ENCODE results near the gene NUP54. TPM values are rescaled to one million over a fixed set of nuclear protein-coding genes. Genes with fewer than 3 reads are reported as not detected.

Gene NUP54
- total and polyA plus RNA-seq, 2 donors from 2014 or later: 15.6 to 40.8 TPM

DNA sequence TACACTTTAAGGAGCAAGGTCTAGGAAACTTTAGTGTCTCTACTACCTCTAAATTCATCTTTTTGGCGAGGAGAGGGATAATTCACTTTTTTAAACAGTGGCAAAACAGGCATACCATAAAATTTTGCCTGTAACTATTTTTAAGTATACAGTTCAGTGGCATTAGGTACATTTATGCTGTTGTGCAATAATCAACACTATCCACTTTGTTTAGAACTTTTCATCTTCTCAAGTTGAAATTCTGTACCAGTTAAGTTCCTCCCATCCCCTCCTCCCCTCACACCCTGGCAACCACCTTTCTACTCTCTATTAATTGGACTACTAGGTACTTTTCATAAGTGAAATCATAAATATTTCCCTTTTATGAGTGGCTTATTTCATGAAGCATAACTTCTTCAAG, 31.4 kb downstream of the NUP54 start:
- intact Hi-C loops (cut with DNase I): no loop called here
- H3K4me1 ChIP-seq (ENCODE audit: control insufficient read depth in 2 of 3, insufficient read depth in 2 of 3, low read depth in 1 of 3, low read length in 3 of 3): no peaks in the 10 kb centered on the region
- H3K36me3 ChIP-seq (ENCODE audit: control insufficient read depth in 2 of 3, insufficient read depth in 3 of 3, low read length in 3 of 3): peaks cover 9 to 22% (median 16%) of the 10 kb centered on the region in 3 donors
- DNase-seq (no peak), FAIRE-seq (no peak)
- H3K9ac ChIP-seq (ENCODE audit: low read length in 3 of 3): no peak overlapping the region
- no peak overlapping the region for H3K4me3 ChIP-seq (ENCODE audit: low read length in 3 of 3)
- H3K27me3 ChIP-seq (ENCODE audit: control insufficient read depth, insufficient read depth, low read length): no peaks in the 10 kb centered on the region
- TF ChIP-seq CTCF (IDR thresholded peaks at IDR 0.05; ENCODE audit: borderline replicate concordance, extremely low read depth, insufficient read depth): no peak
- no peak overlapping the region for H3K27ac ChIP-seq (ENCODE audit: low read depth in 2 of 2, low read length in 2 of 2)
- no peaks in the 10 kb centered on the region for H3K9me3 ChIP-seq (ENCODE audit: control insufficient read depth in 2 of 3, insufficient read depth in 1 of 3, low read length in 3 of 3)

GRCh38 chr4:76108467-76109181, 39.6 kb downstream of the NUP54 start:
- no peaks in the 10 kb centered on the region for H3K4me1 ChIP-seq (ENCODE audit: control insufficient read depth in 2 of 3, insufficient read depth in 2 of 3, low read depth in 1 of 3, low read length in 3 of 3)
- DNase-seq: peak in 1 of 5 donors; percentile 2
- H3K9ac ChIP-seq (ENCODE audit: low read length in 3 of 3): no peak overlapping the region
- no peak for TF ChIP-seq CTCF (IDR thresholded peaks at IDR 0.05; ENCODE audit: borderline replicate concordance, extremely low read depth, insufficient read depth)
- no peak overlapping the region for H3K4me3 ChIP-seq (ENCODE audit: low read length in 3 of 3)
- peaks cover 0 to 3% (median 0%) of the 10 kb centered on the region in 3 donors for H3K36me3 ChIP-seq (ENCODE audit: control insufficient read depth in 2 of 3, insufficient read depth in 3 of 3, low read length in 3 of 3)
- H3K27ac ChIP-seq (ENCODE audit: low read depth in 2 of 2, low read length in 2 of 2): no peak overlapping the region
- no peaks in the 10 kb centered on the region for H3K27me3 ChIP-seq (ENCODE audit: control insufficient read depth, insufficient read depth, low read length)
- FAIRE-seq: no peak
- H3K9me3 ChIP-seq (ENCODE audit: control insufficient read depth in 2 of 3, insufficient read depth in 1 of 3, low read length in 3 of 3): no peaks in the 10 kb centered on the region
- intact Hi-C loops (cut with DNase I): no loop called here

DNA sequence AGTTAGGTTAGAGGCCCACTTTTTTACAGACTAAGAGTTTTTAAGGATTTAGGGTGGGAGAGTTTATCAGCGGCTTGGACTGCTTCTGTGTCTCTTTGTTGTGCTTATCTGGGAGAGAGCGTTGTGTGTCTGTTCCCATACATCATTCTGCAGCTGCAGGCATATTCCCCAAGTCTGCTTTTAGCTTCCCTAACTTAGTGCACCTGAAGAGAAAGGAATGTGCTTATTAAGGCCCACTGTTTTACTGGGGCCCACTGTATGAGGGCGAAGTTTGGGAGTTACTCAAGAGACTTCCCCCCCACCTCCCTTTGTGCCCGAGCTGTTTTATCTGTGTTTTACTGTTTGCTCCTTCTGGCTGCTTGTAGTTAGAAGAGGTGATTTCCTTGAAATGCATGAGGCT, 41.8 kb downstream of the NUP54 start:
- Histone ChIP-seq H3K4me1 (ENCODE audit: control insufficient read depth in 2 of 3, insufficient read depth in 2 of 3, low read depth in 1 of 3, low read length in 3 of 3) (no peaks in the 10 kb centered on the region), H3K9me3 (ENCODE audit: control insufficient read depth in 2 of 3, insufficient read depth in 1 of 3, low read length in 3 of 3) (no peaks in the 10 kb centered on the region), H3K27me3 (ENCODE audit: control insufficient read depth, insufficient read depth, low read length) (no peaks in the 10 kb centered on the region), H3K36me3 (ENCODE audit: control insufficient read depth in 2 of 3, insufficient read depth in 3 of 3, low read length in 3 of 3) (no peaks in the 10 kb centered on the region), H3K27ac (ENCODE audit: low read depth in 2 of 2, low read length in 2 of 2) (no peak overlapping the region), H3K9ac (ENCODE audit: low read length in 3 of 3) (no peak overlapping the region), H3K4me3 (ENCODE audit: low read length in 3 of 3) (no peak overlapping the region)
- no peak for TF ChIP-seq CTCF (IDR thresholded peaks at IDR 0.05; ENCODE audit: borderline replicate concordance, extremely low read depth, insufficient read depth)
- FAIRE-seq (no peak), DNase-seq (no peak)
- intact Hi-C loops (cut with DNase I): no loop called here

Data from kidney (tissue), 14 donors.